HepG2 (cell line): ENCODE measurements around the gene SDHAF3. TPM values are rescaled to one million over a fixed set of nuclear protein-coding genes. Genes with fewer than 3 reads are reported as not detected.

ENCODE experiments used
- ATAC-seq: fragments of 200-7000 bp; cut with Tn5 transposase; 3 replicates; pipeline ENCODE4 v1.9.1; 2020; ENCODE audit warnings: mild to moderate bottlenecking, moderate library complexity
- BruUV-seq: library from RNA; stranded (reverse); fragments of 400-500 nt; replicated peaks from 2 replicates; lab custom pipeline; 2021; lab: Mats Ljungman, UMichigan
- CTCF ChIA-PET: fragments of 300-600 bp; formaldehyde crosslinking; extraction: SDS; loops from one replicate; lab custom pipeline; 2021; ENCODE audit warnings: low total read pairs, inconsistent platforms, low intra/inter-chr PET ratio; lab: Yijun Ruan, JAX
- POLR2A ChIA-PET: fragments of 350-600 bp; sonication (Branson Sonifier 250); formaldehyde crosslinking; loops from one replicate; lab custom pipeline; 2020; ENCODE audit warnings: antibody characterized with exemption, inconsistent platforms; lab: Yijun Ruan, JAX
- DNase-seq: peaks from one replicate; pipeline ENCODE4 v3.0.0-alpha.2; 2015; ENCODE audit warnings: low spot score
- FAIRE-seq: peaks from 3 replicates; lab custom pipeline; 2011; peaks lifted over from hg19 to GRCh38; lab: Jason Lieb, UNC
- H2AFZ ChIP-seq: one replicate; pipeline ENCODE4 v1.6.1; 2011; ENCODE audit warnings: low read length, inconsistent platforms
- H3K27ac ChIP-seq: fragments of 300-600 bp; 3 replicates; pipeline ENCODE4 v1.8.0; 2011; ENCODE audit warnings: mixed run types, mild to moderate bottlenecking, mixed read lengths, low read length, inconsistent platforms; ENCODE audit not compliant: insufficient read depth; ENCODE audit errors: extremely low read length
- H3K27me3 ChIP-seq, 2 experiments: fragments of 200-600 bp in 1 of 2; 2 replicates in 1 of 2; 3 replicates in 1 of 2; pipeline versions ENCODE4 v1.6.0 to v1.8.0; 2011; ENCODE audit warnings: low read length in 2 of 2, mild to moderate bottlenecking in 2 of 2, moderate library complexity in 2 of 2, inconsistent platforms in 1 of 2; ENCODE audit not compliant: insufficient read depth in 2 of 2, control insufficient read depth in 1 of 2
- H3K36me3 ChIP-seq, 2 experiments: fragments of 200-600 bp in 1 of 2; replicated peaks in 1 of 2; 2 replicates in 1 of 2; 3 replicates in 1 of 2; pipeline versions ENCODE4 v1.5.1 to v1.8.0; 2011; ENCODE audit warnings: low read length in 2 of 2, inconsistent platforms in 1 of 2; ENCODE audit not compliant: insufficient read depth in 2 of 2, control insufficient read depth in 1 of 2
- H3K4me1 ChIP-seq: 2 replicates; pipeline ENCODE4 v1.5.1; 2012; ENCODE audit warnings: low read length, inconsistent platforms; ENCODE audit not compliant: insufficient read depth
- H3K4me2 ChIP-seq: 2 replicates; pipeline ENCODE4 v1.6.0; 2011; ENCODE audit warnings: low read depth, low read length, inconsistent platforms
- H3K4me3 ChIP-seq, 3 experiments: fragments of 200-600 bp in 1 of 3; sonication (generic), shearing (Covaris generic) in 1 of 3; replicated peaks in 1 of 3; 2 replicates each; pipeline ENCODE4 v1.5.1; 2011 to 2016; ENCODE audit warnings: low read length in 3 of 3, inconsistent platforms in 2 of 3, low read depth in 2 of 3, mild to moderate bottlenecking in 2 of 3, control low read depth in 1 of 3, mixed read lengths in 1 of 3; ENCODE audit not compliant: insufficient read depth in 1 of 3
- H3K79me2 ChIP-seq: one replicate; pipeline ENCODE4 v1.6.1; 2011; ENCODE audit warnings: low read length, inconsistent platforms; ENCODE audit not compliant: insufficient read depth
- H3K9ac ChIP-seq: 2 replicates; pipeline ENCODE4 v1.6.0; 2011; ENCODE audit warnings: mild to moderate bottlenecking, low read depth, low read length, inconsistent platforms; ENCODE audit not compliant: insufficient read depth
- H3K9me3 ChIP-seq: 2 replicates; pipeline ENCODE4 v1.5.1; 2012; ENCODE audit warnings: mild to moderate bottlenecking, low read length
- H4K20me1 ChIP-seq: 2 replicates; pipeline ENCODE4 v1.6.0; 2011; ENCODE audit warnings: inconsistent platforms, mild to moderate bottlenecking, low read length, moderate library complexity; ENCODE audit not compliant: insufficient read depth
- CTCF ChIP-seq: sonication (generic); formaldehyde crosslinking; IDR thresholded peaks from 2 replicates; pipeline ENCODE4 v1.5.0; 2020; ENCODE audit warnings: mild to moderate bottlenecking, missing genetic modification reagents, moderate library complexity
- RAD21 ChIP-seq: fragments of 450-650 bp; formaldehyde crosslinking; IDR thresholded peaks from 2 replicates; pipeline ENCODE4 v1.5.0; 2020; ENCODE audit warnings: mild to moderate bottlenecking
- SMC3 ChIP-seq: IDR thresholded peaks from 2 replicates; pipeline ENCODE4 v1.6.1; 2011; ENCODE audit warnings: low read length, improper control_type of control experiment
- STAG1 ChIP-seq: sonication (generic); formaldehyde crosslinking; IDR thresholded peaks from 2 replicates; pipeline ENCODE4 v1.4.0; 2020; ENCODE audit warnings: missing genetic modification reagents
- TFDP1 ChIP-seq: IDR thresholded peaks from 2 replicates; pipeline ENCODE4 v1.6.1; 2016; ENCODE audit warnings: missing compliant biosample characterization, missing genetic modification reagents, borderline replicate concordance
- WGBS: methylation state at CpG from one replicate; pipeline ENCODE4 v1.1.6; 2017; ENCODE audit warnings: low lambda C conversion rate; 5-methylcytosine and 5-hydroxymethylcytosine counted together
- in situ Hi-C: cut with HindIII; loops from 2 replicates; pipeline ENCODE4 v1.10.0; 2017; ENCODE audit warnings: low pct_unique_long_range_greater_than_20kb; ENCODE audit not compliant: extremely low pct_ligation_motif_present
- intact Hi-C: fragments of 100-400 bp; cut with micrococcal nuclease; formaldehyde crosslinking; loops from one replicate; pipeline ENCODE4 v1.10.0; 2022; ENCODE audit not compliant: unreplicated experiment
- polyA plus RNA-seq, 8 experiments: library from polyadenylated mRNA; depleted of rRNA in 3 of 8; stranded (reverse) in 7 of 8; unstranded in 1 of 8; fragments of >200 nt; fragmentation: Illumina TruSeq in 4 of 8; extraction: Trizol in 4 of 8; gene quantifications; 2 replicates each; pipeline versions ENCODE4 v1.2.1 to v1.2.3, GENCODE V29; 2011 to 2016; ENCODE audit warnings: low read depth in 4 of 8, missing spikeins in 1 of 8, mixed read lengths in 1 of 8; ENCODE audit not compliant: insufficient read depth in 1 of 8
- total RNA-seq, 5 experiments: library from RNA; depleted of rRNA; stranded (reverse); fragments of >200 nt; fragmentation: Illumina TruSeq; extraction: Trizol; gene quantifications; 2 replicates each; pipeline ENCODE4 v1.2.3, GENCODE V29; 2016; ENCODE audit warnings: low read depth in 1 of 5

Gene SDHAF3
- total and polyA plus RNA-seq, 2 of the 13 experiments (the other 11 are each of a cell fraction or from before 2014, with no cell fraction given), result 15.2 to 32.6 TPM

GRCh38 chr7:97145068-97145467, 27.6 kb downstream of the SDHAF3 start:
- Histone ChIP-seq H3K4me1 (no peaks in the 10 kb centered on the region), H4K20me1 (no peaks in the 10 kb centered on the region), H3K79me2 (peaks cover 17% of the 10 kb centered on the region), H3K4me3 (no peak overlapping the region), H3K27me3 (no peaks in the 10 kb centered on the region), H3K36me3 (0 out of 5 replicates have a peak, but pooled peaks cover 0 to 2% of the 10 kb centered on the region in 2 experiments), H3K27ac (no peak overlapping the region), H2AFZ (no peak overlapping the region), H3K9me3 (no peaks in the 10 kb centered on the region; the same call in 1 of the 2 replicates), H3K4me2 (no peak overlapping the region), H3K9ac (no peak overlapping the region)
- ChIA-PET POLR2A (no interaction called here), CTCF (interaction anchor here (1.9 kb wide), 1 partner anchor 34 kb away, joined by 13 read pairs; no protein-coding TSS in a partner anchor)
- TF ChIP-seq STAG1, result peak; percentile 55
- peak; percentile 36 for TF ChIP-seq CTCF (CRISPR knock-in tag)
- peak; percentile 40; the same call in 1 of the 2 replicates for TF ChIP-seq SMC3
- TF ChIP-seq TFDP1 (CRISPR knock-in tag), result no peak
- TF ChIP-seq RAD21 (CRISPR knock-in tag), result 0 out of 2 replicates have a peak, but pooled peaks have one; percentile 16
- FAIRE-seq (peak; percentile 56), DNase-seq (peak; percentile 32), ATAC-seq (no peak)
- 71% methylated on average over 1 of the region's 1 CpG for WGBS
- in situ Hi-C loops (no loop called here), intact Hi-C loops (loop anchor here (1.0 to 10.0 kb wide), 3 partner anchors 34 to 690 kb away; no protein-coding TSS in a partner anchor)
- BruUV-seq, result no TSS peak
